Measurements from ENCODE around the gene FYN. TPM values are rescaled to one million over a fixed set of nuclear protein-coding genes. Genes with fewer than 3 reads are reported as not detected.

FYN gene
- total and polyA plus RNA-seq, 10 of the 15 experiments (the other 5 are each of a cell fraction or from before 2014, with no cell fraction given): 51.4 to 247 (median 138) TPM

- Histone ChIP-seq H3K27ac (ENCODE audit: control insufficient read depth, insufficient read depth) (no peak overlapping the region), H3K4me2 (ENCODE audit: control insufficient read depth, insufficient read depth) (no peak overlapping the region), H3K4me1 (ENCODE audit: control insufficient read depth, insufficient read depth, low read length) (no peaks in the 10 kb centered on the region), H4K20me1 (ENCODE audit: control insufficient read depth, insufficient read depth) (no peaks in the 10 kb centered on the region), H2AFZ (ENCODE audit: control insufficient read depth, low read depth, low read length) (no peak overlapping the region), H3K27me3 (replicated peaks in 1 of 2; ENCODE audit: control insufficient read depth in 2 of 2, insufficient read depth in 2 of 2, low read length in 1 of 2) (no peaks in the 10 kb centered on the region), H3K4me3 (no peak overlapping the region), H3K79me2 (ENCODE audit: control insufficient read depth, insufficient read depth, low read length) (no peaks in the 10 kb centered on the region), H3K36me3 (ENCODE audit: control insufficient read depth in 2 of 2, insufficient read depth in 2 of 2, low read length in 1 of 2) (peaks cover 14 to 22% of the 10 kb centered on the region in 2 experiments), H3K9me3 (replicated peaks; ENCODE audit: control insufficient read depth, insufficient read depth, low read length) (no peaks in the 10 kb centered on the region), H3K9ac (ENCODE audit: control insufficient read depth, insufficient read depth, low read length) (no peak overlapping the region)
- no TSS peak for BruUV-seq (replicated peaks)
- ATAC-seq (no peak), DNase-seq (ENCODE audit: low read depth, low spot score) (no peak), FAIRE-seq (no peak)
- WGBS (ENCODE audit: insufficient coverage, insufficient replicate concordance, low lambda C conversion rate, missing lambda C conversion rate): 71% methylated on average over 5 of the region's 5 CpGs
- ChIA-PET SMC1A (ENCODE audit: uncharacterized antibody, unreplicated experiment) (interaction anchor here (1.3 to 1.5 kb wide), 2 partner anchors 290 to 443 kb away, joined by 3 read pairs; a partner anchor contains a TSS), POLR2A (interaction anchor here (0.5 kb wide), 1 partner anchor 88 kb away, joined by 4 read pairs; no protein-coding TSS in a partner anchor), RAD21 (ENCODE audit: unreplicated experiment) (no interaction called here), CTCF (interaction anchor here (1.2 kb wide), 1 partner anchor 341 kb away, joined by 5 read pairs; no protein-coding TSS in a partner anchor)
- in situ Hi-C loops (cut with MboI): loop anchor here (25.0 kb wide), 1 partner anchor 610 kb away; no protein-coding TSS in a partner anchor
- intact Hi-C loops (cut with micrococcal nuclease; ENCODE audit: unreplicated experiment): no loop called here
- TF ChIP-seq MEF2B (IDR thresholded peaks at IDR 0.05; ENCODE audit: partially characterized antibody, poor library complexity, severe bottlenecking) (no peak), KLF5 (IDR thresholded peaks at IDR 0.05; ENCODE audit: partially characterized antibody) (no peak), ZBED1 (IDR thresholded peaks at IDR 0.05; ENCODE audit: borderline replicate concordance) (no peak), ASH2L (IDR thresholded peaks at IDR 0.05; ENCODE audit: borderline replicate concordance, low read depth) (no peak), KAT2A (conservative IDR thresholded peaks at IDR 0.05; ENCODE audit: control insufficient read depth, low read depth, low read length) (no peak), NFYB (IDR thresholded peaks at IDR 0.05; ENCODE audit: insufficient read depth, low read depth, low read length) (no peak), ZNF24 (IDR thresholded peaks at IDR 0.05) (no peak), ZNF687 (IDR thresholded peaks at IDR 0.05) (no peak), POU2F2 (IDR thresholded peaks at IDR 0.05; ENCODE audit: borderline replicate concordance, low read depth, low read length) (no peak), BRCA1 (IDR thresholded peaks at IDR 0.05; ENCODE audit: low read depth, low read length) (no peak), MTA3 (IDR thresholded peaks at IDR 0.05; ENCODE audit: borderline replicate concordance, low read length) (no peak), MLLT1 (IDR thresholded peaks at IDR 0.05) (no peak), BCL3 (IDR thresholded peaks at IDR 0.05; ENCODE audit: borderline replicate concordance, insufficient read depth, low read depth, low read length, poor library complexity, severe bottlenecking) (no peak), TCF7 (IDR thresholded peaks at IDR 0.05; ENCODE audit: borderline replicate concordance) (no peak), SKIL (IDR thresholded peaks at IDR 0.05; ENCODE audit: low read depth, poor library complexity, severe bottlenecking) (no peak)
Measured at GRCh38 chr6:111702268-111702667, 171.0 kb downstream of the FYN start.
